ENCODE results near the gene FBXW8.

FBXW8 gene

GRCh38 chr12:116885491-116885890, 25.3 kb upstream of the FBXW8 start:
- DNase-seq (ENCODE audit: low read depth, low spot score) = no peak

- DNase-seq (ENCODE audit: low read depth, low spot score) = no peak
Observed at GRCh38 chr12:116887244-116887643, 23.5 kb upstream of the FBXW8 start.

GRCh38 chr12:116887897-116888296, 22.9 kb upstream of the FBXW8 start:
- no peak for DNase-seq (ENCODE audit: low read depth, low spot score)

- DNase-seq (ENCODE audit: low read depth, low spot score) = no peak
Observed at GRCh38 chr12:116890330-116890729, 20.4 kb upstream of the FBXW8 start.

GRCh38 chr12:116891019-116891418, 19.7 kb upstream of the FBXW8 start:
- no peak for DNase-seq (ENCODE audit: low read depth, low spot score)

GRCh38 chr12:116892349-116893140, 18.2 kb upstream of the FBXW8 start:
- no peak for DNase-seq (ENCODE audit: low read depth, low spot score)

- DNase-seq (ENCODE audit: low read depth, low spot score) = no peak
Observed at GRCh38 chr12:116894913-116895312, 15.8 kb upstream of the FBXW8 start.

- DNase-seq (ENCODE audit: low read depth, low spot score) = no peak
Observed at GRCh38 chr12:116896411-116896924, 14.3 kb upstream of the FBXW8 start.

- no peak for DNase-seq (ENCODE audit: low read depth, low spot score)
Observed at GRCh38 chr12:116897476-116897875, 13.3 kb upstream of the FBXW8 start.

GRCh38 chr12:116898669-116899068, 12.1 kb upstream of the FBXW8 start:
- DNase-seq (ENCODE audit: low read depth, low spot score) = no peak

- DNase-seq (ENCODE audit: low read depth, low spot score) = no peak
Observed at GRCh38 chr12:116901612-116902011, 9.1 kb upstream of the FBXW8 start.

GRCh38 chr12:116903818-116904217, 6.9 kb upstream of the FBXW8 start:
- no peak for DNase-seq (ENCODE audit: low read depth, low spot score)

- no peak for DNase-seq (ENCODE audit: low read depth, low spot score)
Observed at GRCh38 chr12:116906285-116906684, 4.5 kb upstream of the FBXW8 start.

- DNase-seq (ENCODE audit: low read depth, low spot score) = no peak
Observed at GRCh38 chr12:116910280-116910644, 488 bp upstream of the FBXW8 start.

- DNase-seq (ENCODE audit: low read depth, low spot score) = no peak
Observed at GRCh38 chr12:116915326-116915725, 4.6 kb downstream of the FBXW8 start.

- no peak for DNase-seq (ENCODE audit: low read depth, low spot score)
Observed at GRCh38 chr12:116916122-116916521, 5.4 kb downstream of the FBXW8 start.

GRCh38 chr12:116916714-116917114, 6.0 kb downstream of the FBXW8 start:
- DNase-seq (ENCODE audit: low read depth, low spot score) = no peak

GRCh38 chr12:116918464-116918863, 7.7 kb downstream of the FBXW8 start:
- no peak for DNase-seq (ENCODE audit: low read depth, low spot score)

GRCh38 chr12:116919247-116919661, 8.5 kb downstream of the FBXW8 start:
- DNase-seq (ENCODE audit: low read depth, low spot score) = no peak

GRCh38 chr12:116919706-116920485, 9.1 kb downstream of the FBXW8 start:
- DNase-seq (ENCODE audit: low read depth, low spot score) = no peak

GRCh38 chr12:116920939-116921338, 10.2 kb downstream of the FBXW8 start:
- no peak for DNase-seq (ENCODE audit: low read depth, low spot score)

GRCh38 chr12:116922194-116922897, 11.6 kb downstream of the FBXW8 start:
- DNase-seq (ENCODE audit: low read depth, low spot score) = no peak
